ENCODE measurements around the gene CLEC16A. TPM values are rescaled to one million over a fixed set of nuclear protein-coding genes. Genes with fewer than 3 reads are reported as not detected.
A peak's percentile ranks its signal among the peaks of the same experiment; 100 is the strongest.

The CLEC16A gene
- total RNA-seq, 2 donors from 2014 or later = 31.1 to 32.0 TPM

DNA sequence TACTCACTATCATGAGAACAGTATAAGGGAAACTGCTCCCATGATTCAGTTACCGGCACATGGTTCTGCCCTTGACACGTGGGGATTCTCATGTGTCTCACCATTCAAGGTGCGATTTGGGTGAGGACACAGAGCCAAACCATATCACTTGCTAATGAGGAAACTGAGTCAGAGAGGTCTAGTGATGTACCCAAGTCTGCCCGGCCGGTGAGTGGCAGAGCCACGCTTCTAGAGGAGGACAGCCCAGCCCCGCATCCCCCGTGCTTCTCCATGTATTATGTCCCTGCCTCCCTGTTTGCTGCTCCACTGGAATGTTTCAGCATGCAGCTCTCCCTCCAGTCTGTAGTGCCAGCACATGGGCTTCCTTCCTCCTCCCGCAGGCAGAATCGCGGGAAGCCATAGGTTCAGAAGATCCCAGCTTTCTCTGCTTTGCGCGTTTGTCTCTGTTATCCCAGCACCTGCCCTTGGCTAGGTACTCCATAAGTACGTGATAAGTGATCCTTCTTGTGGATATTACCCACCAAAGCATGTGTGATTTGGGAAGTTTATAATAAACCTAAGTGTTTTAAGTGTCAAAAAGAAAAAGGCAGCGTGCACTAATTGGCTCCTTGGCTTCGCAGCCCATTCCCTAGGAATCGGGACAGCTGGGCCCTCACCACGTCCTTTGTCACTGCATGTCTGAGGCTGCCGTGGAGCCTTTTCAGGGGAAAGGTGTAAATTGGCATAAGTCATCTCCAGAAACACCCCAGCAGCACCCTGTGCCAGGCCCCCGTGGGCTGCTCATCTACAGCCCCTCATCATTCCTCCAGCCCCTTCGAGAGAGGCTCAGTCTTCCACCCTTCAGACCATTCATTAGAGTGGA, 103.8 kb downstream of the CLEC16A start:
- Mint-ChIP-seq H3K27me3 (no peaks in the 10 kb centered on the region), H3K36me3 (ENCODE audit: low read depth) (peaks cover 2% of the 10 kb centered on the region), H3K4me1 (peaks cover 26% of the 10 kb centered on the region), H3K27ac (no peak overlapping the region), H3K4me3 (no peak overlapping the region)
- ATAC-seq = no peak
- no peaks in the 10 kb centered on the region for H3K9me3 ChIP-seq (ENCODE audit: control insufficient read depth, low read length, poor library complexity, severe bottlenecking)
- DNase-seq = no peak

DNA sequence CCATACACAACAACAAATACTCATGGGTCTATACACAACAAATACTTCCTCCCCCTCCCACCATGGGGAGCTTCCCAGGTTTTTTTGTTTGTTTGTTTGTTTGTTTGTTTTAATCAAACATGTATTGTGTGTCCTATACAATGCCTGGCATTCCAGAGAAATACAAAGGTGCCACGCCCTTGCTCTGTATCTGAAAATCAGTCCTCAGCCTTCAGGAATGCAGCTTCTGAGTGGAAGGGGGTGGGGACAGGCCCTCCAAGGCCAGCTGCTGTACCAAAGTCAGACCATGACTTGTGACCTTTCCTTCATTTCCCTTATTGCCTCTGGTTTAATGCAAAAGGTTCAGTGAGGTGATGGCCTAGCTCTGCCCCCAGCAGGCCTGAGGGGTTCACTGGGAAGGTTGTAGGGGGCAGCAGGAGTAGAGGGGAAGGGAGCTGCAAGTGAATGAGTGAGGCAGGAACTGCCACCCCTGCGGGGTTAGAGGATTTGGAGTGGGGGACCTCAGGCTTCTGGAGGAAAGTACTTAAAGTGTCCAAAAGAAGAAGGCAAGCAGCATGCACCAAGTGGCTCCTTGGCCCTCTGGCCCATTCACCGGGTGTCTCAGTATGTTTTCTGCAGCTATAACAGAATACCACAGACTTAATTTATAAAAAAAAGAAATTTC, 105.2 kb downstream of the CLEC16A start:
- Mint-ChIP-seq H3K4me3 (no peak overlapping the region), H3K27me3 (no peaks in the 10 kb centered on the region), H3K36me3 (ENCODE audit: low read depth) (peaks cover 2% of the 10 kb centered on the region), H3K27ac (no peak overlapping the region), H3K4me1 (peaks cover 29% of the 10 kb centered on the region)
- ATAC-seq (no peak), DNase-seq (no peak)
- no peaks in the 10 kb centered on the region for H3K9me3 ChIP-seq (ENCODE audit: control insufficient read depth, low read length, poor library complexity, severe bottlenecking)

DNA sequence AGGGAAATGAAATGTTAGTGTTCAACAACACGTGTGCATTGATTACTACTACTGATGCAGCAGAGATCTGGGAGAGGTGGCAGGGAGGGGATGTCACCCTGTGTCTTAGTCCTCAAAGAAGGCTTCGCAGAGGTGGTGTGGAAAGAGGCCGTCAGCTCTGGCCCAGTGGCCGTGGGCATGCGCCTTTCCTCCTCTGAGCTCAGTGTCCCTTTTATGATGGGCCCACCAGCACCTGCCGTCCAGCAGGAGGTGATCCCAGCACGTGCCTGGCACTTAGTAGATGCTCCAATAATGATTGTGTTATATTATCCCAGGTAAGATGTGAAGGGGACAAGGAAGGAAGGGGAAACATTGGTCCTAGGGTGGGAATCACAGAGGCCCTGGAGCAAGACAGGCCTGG, 106.2 kb downstream of the CLEC16A start:
- peaks cover 33% of the 10 kb centered on the region for H3K4me1 Mint-ChIP-seq
- H3K36me3 Mint-ChIP-seq (ENCODE audit: low read depth) = peaks cover 2% of the 10 kb centered on the region
- ATAC-seq = no peak
- no peaks in the 10 kb centered on the region for H3K9me3 ChIP-seq (ENCODE audit: control insufficient read depth, low read length, poor library complexity, severe bottlenecking)
- no peaks in the 10 kb centered on the region for H3K27me3 Mint-ChIP-seq
- H3K27ac Mint-ChIP-seq = no peak overlapping the region
- H3K4me3 Mint-ChIP-seq = no peak overlapping the region
- DNase-seq = no peak

DNA sequence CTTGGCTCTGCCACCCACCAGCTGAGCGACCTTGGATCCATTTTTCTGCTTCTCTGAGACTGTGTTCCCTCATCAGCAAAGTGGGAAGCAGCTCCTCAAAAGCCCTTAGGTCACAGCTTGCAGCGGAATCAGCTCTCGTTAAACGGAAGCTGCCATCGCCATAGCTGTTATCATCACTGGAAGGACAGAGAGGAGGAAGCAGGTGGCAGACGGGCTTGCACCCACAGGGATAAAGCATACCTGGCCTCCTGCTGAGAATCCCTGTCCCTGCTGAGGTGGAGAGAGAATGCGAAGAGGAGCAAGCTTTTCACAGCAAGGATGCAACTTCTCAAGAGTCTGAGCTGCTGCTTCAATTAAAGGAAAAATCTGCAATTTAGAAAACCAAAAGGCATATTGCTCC, 106.6 kb downstream of the CLEC16A start:
- Mint-ChIP-seq H3K4me1 (peaks cover 35% of the 10 kb centered on the region), H3K27me3 (no peaks in the 10 kb centered on the region), H3K36me3 (ENCODE audit: low read depth) (peaks cover 2% of the 10 kb centered on the region), H3K27ac (peak overlapping the region; percentile 89), H3K4me3 (no peak overlapping the region)
- no peaks in the 10 kb centered on the region for H3K9me3 ChIP-seq (ENCODE audit: control insufficient read depth, low read length, poor library complexity, severe bottlenecking)
- ATAC-seq (no peak), DNase-seq (no peak)

DNA sequence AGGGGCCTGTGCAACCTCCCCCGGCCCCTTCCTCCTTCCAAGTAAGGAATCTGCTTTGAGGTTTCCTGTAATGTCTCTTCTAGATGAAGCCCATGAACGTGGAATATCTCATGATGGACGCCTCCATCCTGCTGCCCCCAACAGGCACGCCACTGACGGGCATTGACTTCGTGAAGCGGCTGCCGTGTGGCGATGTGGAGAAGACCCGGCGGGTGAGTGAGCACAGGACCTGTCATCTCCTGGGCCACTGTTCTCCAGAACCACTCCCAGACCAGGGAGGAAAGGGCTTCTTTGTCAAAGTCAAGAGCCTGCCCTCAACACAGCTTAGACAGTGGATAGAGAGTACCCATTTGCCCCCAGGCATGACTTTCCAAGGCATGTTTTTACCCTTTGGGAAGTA, 107.1 kb downstream of the CLEC16A start:
- peak overlapping the region; percentile 89 for H3K27ac Mint-ChIP-seq
- H3K4me1 Mint-ChIP-seq = peaks cover 39% of the 10 kb centered on the region

DNA sequence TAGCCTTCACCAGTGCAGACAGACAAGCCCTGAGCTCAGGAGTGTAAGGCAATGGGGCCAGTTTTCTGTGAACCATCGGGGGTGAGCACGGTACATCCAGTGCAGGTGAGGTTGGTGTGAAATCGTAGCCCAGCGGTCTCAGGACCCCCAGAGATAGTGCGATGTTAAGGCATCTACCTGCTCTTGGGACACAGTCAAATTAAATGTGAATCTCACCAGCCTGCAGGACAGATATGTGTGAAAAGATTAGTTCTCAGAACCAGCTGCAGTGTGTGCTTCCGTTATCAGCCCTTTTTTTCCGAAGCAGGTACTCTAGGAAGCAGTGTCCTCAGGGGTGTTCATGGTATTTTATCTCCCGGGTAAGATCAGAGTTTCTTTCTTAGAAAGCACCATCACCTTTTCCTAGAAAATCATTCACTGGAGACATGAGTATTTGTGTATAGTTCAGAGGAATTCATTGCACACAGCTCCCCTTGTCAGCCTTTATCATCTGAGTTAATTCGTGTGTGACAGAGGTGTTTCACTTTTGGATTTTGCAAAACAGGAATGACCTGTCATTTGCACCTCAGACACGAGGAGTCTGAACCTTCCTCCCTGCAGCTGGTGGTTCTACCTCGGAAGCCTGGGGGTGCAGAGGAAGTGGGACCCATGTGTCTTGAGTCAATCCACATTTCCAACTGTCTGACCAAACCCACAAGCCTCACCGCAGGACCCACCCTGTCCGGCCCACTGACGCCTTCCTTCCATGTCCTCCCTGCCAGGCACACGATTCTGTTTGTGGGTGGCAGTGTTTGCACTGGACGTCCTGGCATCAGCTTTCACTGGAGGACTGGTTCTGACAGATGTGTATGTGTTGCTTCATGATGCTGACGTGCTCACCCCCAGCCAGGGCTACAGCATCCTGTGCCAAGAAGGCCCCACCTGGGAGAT, 107.8 kb downstream of the CLEC16A start:
- DNase-seq = no peak
- H3K36me3 Mint-ChIP-seq (ENCODE audit: low read depth) = peaks cover 2% of the 10 kb centered on the region
- ATAC-seq = peak; percentile 59
- H3K4me3 Mint-ChIP-seq = peak overlapping the region; percentile 76
- peaks cover 39% of the 10 kb centered on the region for H3K4me1 Mint-ChIP-seq
- no peaks in the 10 kb centered on the region for H3K9me3 ChIP-seq (ENCODE audit: control insufficient read depth, low read length, poor library complexity, severe bottlenecking)
- peak overlapping the region; percentile 89 for H3K27ac Mint-ChIP-seq
- no peaks in the 10 kb centered on the region for H3K27me3 Mint-ChIP-seq

More for the DNA sequence above, 107.1 kb downstream of the CLEC16A start:
- Mint-ChIP-seq H3K27me3 (no peaks in the 10 kb centered on the region), H3K4me3 (peak overlapping the region; percentile 76), H3K36me3 (ENCODE audit: low read depth) (peaks cover 2% of the 10 kb centered on the region)
- no peak for DNase-seq
- no peaks in the 10 kb centered on the region for H3K9me3 ChIP-seq (ENCODE audit: control insufficient read depth, low read length, poor library complexity, severe bottlenecking)
- no peak for ATAC-seq

DNA sequence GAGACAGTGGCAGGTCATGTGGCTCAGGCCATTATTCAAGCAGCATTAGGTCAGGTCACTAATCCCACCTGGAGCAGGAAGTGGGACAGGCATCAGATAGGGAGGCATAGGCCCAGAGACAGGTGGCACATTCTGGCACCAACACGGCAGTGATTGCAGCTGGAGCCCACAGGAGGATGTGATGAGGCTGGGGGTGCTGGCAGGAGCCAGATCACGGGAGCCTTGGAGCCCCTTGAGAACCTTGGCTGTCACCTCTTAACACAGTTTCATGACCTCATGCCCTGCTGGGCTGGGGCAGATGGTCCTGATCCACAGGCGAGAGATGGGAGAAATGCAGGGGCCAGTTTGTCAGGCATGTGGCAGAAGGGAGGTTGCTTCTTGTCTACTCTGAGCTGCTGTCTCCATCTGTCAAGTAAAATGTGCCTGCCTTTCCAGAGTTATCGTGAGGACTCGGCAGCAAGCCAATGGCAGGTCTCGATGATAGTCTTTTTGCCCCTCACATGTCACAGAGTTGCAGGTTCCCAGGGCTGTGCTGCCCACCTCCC, 109.6 kb downstream of the CLEC16A start:
- ATAC-seq (no peak), DNase-seq (no peak)
- H3K4me1 Mint-ChIP-seq = peaks cover 36% of the 10 kb centered on the region
- peak overlapping the region; percentile 31 for H3K4me3 Mint-ChIP-seq
- H3K27ac Mint-ChIP-seq = peak overlapping the region; percentile 89
- no peaks in the 10 kb centered on the region for H3K36me3 Mint-ChIP-seq (ENCODE audit: low read depth)
- no peaks in the 10 kb centered on the region for H3K27me3 Mint-ChIP-seq
- no peaks in the 10 kb centered on the region for H3K9me3 ChIP-seq (ENCODE audit: control insufficient read depth, low read length, poor library complexity, severe bottlenecking)

DNA sequence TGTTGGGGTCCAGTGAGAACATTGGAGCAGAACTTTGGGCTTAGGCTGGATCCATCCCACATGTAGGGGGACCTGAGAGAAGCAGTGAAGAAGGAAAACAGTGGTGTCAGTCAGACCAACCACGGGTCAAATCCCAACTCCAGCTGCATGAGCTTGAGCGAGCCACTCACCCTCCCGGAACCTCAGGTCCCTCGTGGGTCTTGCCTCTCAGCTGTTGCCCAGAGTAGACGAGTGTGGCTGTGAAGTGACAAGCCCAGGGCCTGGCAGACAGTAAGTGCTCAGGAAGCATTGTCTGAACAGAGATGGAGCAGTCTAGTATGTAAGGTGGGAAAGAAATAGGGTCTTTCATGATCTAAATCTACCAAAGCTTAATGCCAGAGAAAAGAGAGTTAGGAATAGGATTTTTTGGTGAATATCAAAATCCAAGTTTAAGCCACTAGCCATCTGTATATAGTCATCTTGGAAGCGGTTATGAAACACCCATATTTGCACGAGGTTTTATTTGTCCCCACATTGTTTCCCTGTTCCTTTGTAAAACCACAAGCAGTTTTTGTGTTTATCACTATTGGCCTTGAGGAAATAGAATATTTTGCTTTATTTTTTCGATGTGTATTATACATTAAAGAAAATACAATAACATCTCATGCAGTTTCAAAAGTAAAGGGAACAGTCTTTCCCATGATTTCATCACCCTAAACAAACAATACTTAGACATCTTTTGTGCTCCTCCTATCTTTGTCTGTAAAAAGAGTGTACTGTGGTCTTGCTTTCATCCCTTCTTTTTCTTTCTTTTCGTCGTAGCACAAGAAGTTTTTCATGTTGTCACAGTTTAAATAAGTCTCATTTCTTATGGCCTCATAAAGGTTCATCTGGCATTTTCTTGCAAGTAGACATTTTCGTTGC, 112.0 kb downstream of the CLEC16A start:
- peaks cover 30% of the 10 kb centered on the region for H3K4me1 Mint-ChIP-seq
- ATAC-seq (no peak), DNase-seq (no peak)
- H3K27me3 Mint-ChIP-seq = no peaks in the 10 kb centered on the region
- peaks cover 3% of the 10 kb centered on the region for H3K36me3 Mint-ChIP-seq (ENCODE audit: low read depth)
- no peak overlapping the region for H3K4me3 Mint-ChIP-seq
- no peaks in the 10 kb centered on the region for H3K9me3 ChIP-seq (ENCODE audit: control insufficient read depth, low read length, poor library complexity, severe bottlenecking)
- H3K27ac Mint-ChIP-seq = no peak overlapping the region

DNA sequence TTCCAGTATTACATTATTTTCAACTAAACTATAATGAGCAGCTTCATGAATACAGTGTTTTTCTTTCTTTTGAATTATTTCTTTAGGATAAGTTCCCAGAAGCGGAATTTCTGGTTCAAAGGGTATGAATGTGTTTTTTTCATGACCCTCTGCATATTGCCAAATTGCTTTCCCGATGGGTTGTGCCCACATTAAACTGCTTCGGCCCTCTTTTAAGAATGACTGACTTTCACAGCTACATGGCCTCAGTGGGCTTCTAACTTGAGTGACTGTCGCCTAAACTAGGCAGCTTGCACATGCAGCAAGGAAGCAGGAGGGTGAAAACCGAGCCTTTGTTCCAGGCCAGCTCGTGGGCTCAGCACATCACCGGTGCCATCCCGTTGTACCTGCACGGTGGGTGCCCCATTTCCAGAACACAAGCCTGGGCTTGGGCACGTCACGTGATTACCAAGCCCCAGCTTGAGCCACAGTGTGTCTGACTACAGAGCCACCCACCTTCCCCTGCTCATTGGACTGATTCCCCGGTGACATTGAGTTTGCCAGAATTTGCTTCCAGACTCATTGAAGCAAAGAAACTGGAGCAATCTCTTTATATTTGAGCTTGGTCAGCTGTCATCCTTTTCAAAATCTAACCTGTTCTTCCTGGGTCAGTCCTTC, 112.8 kb downstream of the CLEC16A start:
- Mint-ChIP-seq H3K27ac (no peak overlapping the region), H3K4me3 (no peak overlapping the region), H3K4me1 (peaks cover 26% of the 10 kb centered on the region), H3K27me3 (no peaks in the 10 kb centered on the region), H3K36me3 (ENCODE audit: low read depth) (peaks cover 3% of the 10 kb centered on the region)
- DNase-seq = no peak
- ATAC-seq = no peak
- H3K9me3 ChIP-seq (ENCODE audit: control insufficient read depth, low read length, poor library complexity, severe bottlenecking) = no peaks in the 10 kb centered on the region

DNA sequence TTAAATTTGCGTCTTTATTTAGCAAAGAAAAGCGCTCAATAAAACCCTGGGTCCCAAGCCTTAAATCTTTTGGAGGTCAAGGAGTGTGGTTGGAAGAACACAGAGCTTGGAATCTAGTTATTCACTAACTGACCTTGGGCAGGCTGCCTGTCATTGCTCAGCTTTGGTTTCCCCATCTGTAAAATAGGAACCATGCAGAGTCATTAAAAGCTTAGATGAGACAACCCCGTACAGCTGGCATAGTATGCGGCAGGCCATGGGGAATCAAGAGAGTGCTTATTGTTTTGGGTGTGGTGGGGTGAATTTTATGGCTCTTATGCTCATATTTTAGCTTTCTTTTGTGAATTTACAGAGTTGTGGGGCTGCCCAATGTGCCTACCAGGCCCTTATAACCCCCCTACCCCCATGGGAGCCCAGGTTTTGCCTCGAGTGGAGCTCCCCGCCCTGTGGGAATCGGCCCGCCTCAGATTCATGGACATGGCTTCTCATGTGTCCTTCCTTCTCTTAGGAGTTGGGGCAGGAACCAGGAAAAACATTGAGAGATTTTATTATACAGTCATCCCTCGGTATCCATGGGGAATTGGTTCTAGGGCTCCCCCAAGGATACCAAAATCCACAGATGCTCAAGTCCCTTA, 113.5 kb downstream of the CLEC16A start:
- Mint-ChIP-seq H3K36me3 (ENCODE audit: low read depth) (peaks cover 3% of the 10 kb centered on the region), H3K4me3 (no peak overlapping the region), H3K27ac (no peak overlapping the region), H3K4me1 (peaks cover 19% of the 10 kb centered on the region), H3K27me3 (no peaks in the 10 kb centered on the region)
- no peaks in the 10 kb centered on the region for H3K9me3 ChIP-seq (ENCODE audit: control insufficient read depth, low read length, poor library complexity, severe bottlenecking)
- no peak for DNase-seq
- ATAC-seq = no peak

DNA sequence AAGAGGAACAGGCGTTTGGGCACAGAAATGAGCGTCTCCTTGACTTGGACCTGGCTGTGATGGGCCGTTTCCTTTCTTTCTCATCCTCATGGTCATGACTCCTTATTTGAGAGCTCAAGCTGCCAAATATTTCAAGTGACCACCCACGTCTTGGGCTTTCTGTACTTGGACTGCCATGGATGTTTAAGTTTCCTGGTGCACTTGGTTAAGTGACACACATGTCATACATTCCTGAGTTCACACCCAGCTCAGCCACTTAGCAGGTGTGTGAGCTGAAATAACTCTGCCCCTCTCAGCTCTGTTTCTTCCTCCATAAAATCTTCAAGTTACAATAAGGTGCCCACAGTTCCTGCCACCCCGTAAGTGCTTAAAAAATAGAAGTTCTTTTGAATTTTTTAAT, 114.5 kb downstream of the CLEC16A start:
- Mint-ChIP-seq H3K4me3 (no peak overlapping the region), H3K27me3 (no peaks in the 10 kb centered on the region), H3K27ac (peak overlapping the region; percentile 14), H3K4me1 (peaks cover 13% of the 10 kb centered on the region), H3K36me3 (ENCODE audit: low read depth) (peaks cover 3% of the 10 kb centered on the region)
- ATAC-seq (no peak), DNase-seq (no peak)
- H3K9me3 ChIP-seq (ENCODE audit: control insufficient read depth, low read length, poor library complexity, severe bottlenecking) = no peaks in the 10 kb centered on the region

All from T-helper 17 cell (primary cell).